Measurements from ENCODE around the gene STXBP6.

Gene STXBP6

GRCh38 chr14:24976602-24977001, 73.3 kb downstream of the STXBP6 start:
- Histone ChIP-seq H3K27me3 (ENCODE audit: control insufficient read depth in 2 of 2, insufficient read depth in 2 of 2, low read length in 2 of 2) (no peaks in the 10 kb centered on the region), H3K36me3 (ENCODE audit: control insufficient read depth in 2 of 2, insufficient read depth in 2 of 2, low read length in 2 of 2) (no peaks in the 10 kb centered on the region), H3K4me3 (ENCODE audit: low read length in 2 of 2) (no peak overlapping the region), H3K27ac (ENCODE audit: low read depth in 2 of 2, low read length in 2 of 2) (no peak overlapping the region), H3K9ac (ENCODE audit: low read depth in 1 of 2, low read length in 2 of 2) (no peak overlapping the region), H3K4me1 (ENCODE audit: control insufficient read depth in 2 of 2, insufficient read depth in 2 of 2, low read length in 2 of 2) (peaks cover 7 to 17% of the 10 kb centered on the region in 2 donors), H3K9me3 (ENCODE audit: control insufficient read depth in 2 of 2, low read length in 2 of 2) (no peaks in the 10 kb centered on the region)

DNA sequence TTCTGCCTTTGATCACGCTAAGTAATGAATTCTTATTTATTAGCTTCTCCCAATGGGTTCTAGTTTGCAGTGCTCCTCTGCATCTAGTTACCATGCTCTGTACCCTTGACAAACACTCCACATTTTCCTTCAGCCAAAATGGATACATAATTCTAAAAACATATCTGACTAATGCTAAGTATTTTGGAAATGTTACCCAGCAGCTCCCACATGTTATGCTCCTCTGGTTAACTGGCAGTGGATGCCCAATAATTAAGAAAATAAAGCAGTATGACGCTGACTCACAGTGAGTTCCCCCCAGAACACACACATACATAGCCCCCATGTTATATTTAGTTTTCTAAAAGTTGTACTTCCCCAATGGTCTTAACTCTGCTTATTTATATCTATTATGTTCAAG, 74.6 kb downstream of the STXBP6 start:
- Histone ChIP-seq H3K36me3 (ENCODE audit: control insufficient read depth in 2 of 2, insufficient read depth in 2 of 2, low read length in 2 of 2) (no peaks in the 10 kb centered on the region), H3K9me3 (ENCODE audit: control insufficient read depth in 2 of 2, low read length in 2 of 2) (no peaks in the 10 kb centered on the region), H3K27ac (ENCODE audit: low read depth in 2 of 2, low read length in 2 of 2) (no peak overlapping the region), H3K4me1 (ENCODE audit: control insufficient read depth in 2 of 2, insufficient read depth in 2 of 2, low read length in 2 of 2) (peaks cover 7 to 11% of the 10 kb centered on the region in 2 donors), H3K27me3 (ENCODE audit: control insufficient read depth in 2 of 2, insufficient read depth in 2 of 2, low read length in 2 of 2) (no peaks in the 10 kb centered on the region), H3K4me3 (ENCODE audit: low read length in 2 of 2) (no peak overlapping the region), H3K9ac (ENCODE audit: low read depth in 1 of 2, low read length in 2 of 2) (no peak overlapping the region)

DNA sequence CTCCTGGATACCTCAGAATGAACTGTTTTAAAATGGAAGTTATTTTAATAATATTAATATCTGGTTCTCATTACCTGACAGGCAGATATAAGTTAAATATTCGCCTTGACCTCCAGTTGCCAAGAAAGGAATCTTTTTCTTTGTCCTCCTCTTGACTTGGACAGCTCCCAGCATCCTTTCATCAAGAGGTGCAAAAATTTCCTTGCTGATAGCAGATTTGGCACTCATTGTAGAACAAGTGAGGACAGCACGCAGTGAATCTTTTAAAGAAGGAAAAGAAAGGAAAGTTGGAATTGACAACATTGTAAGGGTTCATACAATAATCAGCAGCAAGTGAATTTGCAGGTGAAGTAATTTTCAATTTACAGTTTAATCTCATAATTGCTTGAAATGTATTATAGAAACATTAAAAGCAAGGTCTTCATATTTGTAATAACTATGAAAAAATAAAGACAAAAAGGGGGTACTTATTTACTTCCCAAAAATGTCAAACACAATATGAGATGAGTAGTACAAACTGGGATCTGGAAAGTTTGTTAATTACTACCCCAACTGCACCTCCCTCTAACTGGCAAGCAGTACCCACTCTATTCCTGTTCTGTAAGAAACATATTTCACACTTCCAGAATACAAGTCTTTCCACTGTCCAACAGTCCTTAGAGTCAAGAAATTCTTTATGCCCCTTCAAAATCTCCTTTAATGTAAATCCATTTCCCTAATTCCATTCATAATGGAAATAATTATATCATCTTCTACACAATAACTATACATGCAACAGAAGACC, 75.2 kb downstream of the STXBP6 start:
- no peak overlapping the region for H3K4me3 ChIP-seq (ENCODE audit: low read length in 2 of 2)
- H3K27ac ChIP-seq (ENCODE audit: low read depth in 2 of 2, low read length in 2 of 2) = no peak overlapping the region
- H3K36me3 ChIP-seq (ENCODE audit: control insufficient read depth in 2 of 2, insufficient read depth in 2 of 2, low read length in 2 of 2) = no peaks in the 10 kb centered on the region
- H3K27me3 ChIP-seq (ENCODE audit: control insufficient read depth in 2 of 2, insufficient read depth in 2 of 2, low read length in 2 of 2) = no peaks in the 10 kb centered on the region
- no peaks in the 10 kb centered on the region for H3K9me3 ChIP-seq (ENCODE audit: control insufficient read depth in 2 of 2, low read length in 2 of 2)
- peaks cover 7 to 11% of the 10 kb centered on the region in 2 donors for H3K4me1 ChIP-seq (ENCODE audit: control insufficient read depth in 2 of 2, insufficient read depth in 2 of 2, low read length in 2 of 2)
- no peak overlapping the region for H3K9ac ChIP-seq (ENCODE audit: low read depth in 1 of 2, low read length in 2 of 2)

DNA sequence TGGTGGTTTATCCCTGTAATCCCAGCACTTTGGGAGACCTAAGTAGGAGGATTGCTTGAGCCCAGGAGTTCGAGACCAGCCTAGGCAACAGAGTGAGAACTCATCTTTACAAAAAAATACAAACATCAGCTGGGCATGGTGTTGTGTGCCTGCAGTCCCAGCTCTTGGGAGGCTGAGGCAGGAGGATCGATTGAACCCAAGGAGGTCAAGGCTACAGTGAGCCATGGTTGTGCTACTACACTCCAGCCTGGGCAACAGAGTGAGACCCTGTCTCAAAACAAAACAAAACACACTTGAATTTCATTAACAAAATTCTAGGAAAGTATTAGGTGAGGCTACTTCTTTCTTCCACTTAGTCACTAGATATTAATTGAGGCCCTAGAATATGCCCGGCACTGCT, 77.1 kb downstream of the STXBP6 start:
- Histone ChIP-seq H3K36me3 (ENCODE audit: control insufficient read depth in 2 of 2, insufficient read depth in 2 of 2, low read length in 2 of 2) (no peaks in the 10 kb centered on the region), H3K9me3 (ENCODE audit: control insufficient read depth in 2 of 2, low read length in 2 of 2) (no peaks in the 10 kb centered on the region), H3K9ac (ENCODE audit: low read depth in 1 of 2, low read length in 2 of 2) (no peak overlapping the region), H3K4me3 (ENCODE audit: low read length in 2 of 2) (no peak overlapping the region), H3K4me1 (ENCODE audit: control insufficient read depth in 2 of 2, insufficient read depth in 2 of 2, low read length in 2 of 2) (no peaks in the 10 kb centered on the region), H3K27me3 (ENCODE audit: control insufficient read depth in 2 of 2, insufficient read depth in 2 of 2, low read length in 2 of 2) (no peaks in the 10 kb centered on the region), H3K27ac (ENCODE audit: low read depth in 2 of 2, low read length in 2 of 2) (no peak overlapping the region)

DNA sequence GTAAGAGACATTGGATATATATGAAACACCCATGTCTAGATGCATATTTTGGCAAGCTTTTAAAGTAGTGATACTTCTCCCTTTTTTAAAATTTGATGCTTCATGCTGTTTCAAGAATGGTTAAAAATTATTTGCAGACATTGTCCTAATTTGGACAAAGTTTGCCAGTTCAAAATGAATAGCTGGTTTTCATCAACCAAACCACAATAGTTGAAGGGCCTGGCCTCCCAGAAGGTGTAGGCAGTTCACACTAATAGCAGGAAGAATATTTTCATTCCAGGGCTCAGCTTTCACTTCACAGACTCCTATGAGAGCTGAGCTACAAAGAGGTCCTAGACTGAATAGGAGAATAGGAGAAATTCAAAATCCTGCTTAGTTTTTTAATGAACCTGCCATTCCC, 78.7 kb downstream of the STXBP6 start:
- no peaks in the 10 kb centered on the region for H3K9me3 ChIP-seq (ENCODE audit: control insufficient read depth in 2 of 2, low read length in 2 of 2)
- H3K27ac ChIP-seq (ENCODE audit: low read depth in 2 of 2, low read length in 2 of 2) = no peak overlapping the region
- H3K4me3 ChIP-seq (ENCODE audit: low read length in 2 of 2) = no peak overlapping the region
- H3K9ac ChIP-seq (ENCODE audit: low read depth in 1 of 2, low read length in 2 of 2) = no peak overlapping the region
- no peaks in the 10 kb centered on the region for H3K36me3 ChIP-seq (ENCODE audit: control insufficient read depth in 2 of 2, insufficient read depth in 2 of 2, low read length in 2 of 2)
- H3K27me3 ChIP-seq (ENCODE audit: control insufficient read depth in 2 of 2, insufficient read depth in 2 of 2, low read length in 2 of 2) = no peaks in the 10 kb centered on the region
- H3K4me1 ChIP-seq (ENCODE audit: control insufficient read depth in 2 of 2, insufficient read depth in 2 of 2, low read length in 2 of 2) = no peaks in the 10 kb centered on the region

- no peak overlapping the region for H3K9ac ChIP-seq (ENCODE audit: low read depth in 1 of 2, low read length in 2 of 2)
- no peaks in the 10 kb centered on the region for H3K27me3 ChIP-seq (ENCODE audit: control insufficient read depth in 2 of 2, insufficient read depth in 2 of 2, low read length in 2 of 2)
- H3K36me3 ChIP-seq (ENCODE audit: control insufficient read depth in 2 of 2, insufficient read depth in 2 of 2, low read length in 2 of 2) = no peaks in the 10 kb centered on the region
- H3K4me3 ChIP-seq (ENCODE audit: low read length in 2 of 2) = no peak overlapping the region
- no peaks in the 10 kb centered on the region for H3K9me3 ChIP-seq (ENCODE audit: control insufficient read depth in 2 of 2, low read length in 2 of 2)
- H3K27ac ChIP-seq (ENCODE audit: low read depth in 2 of 2, low read length in 2 of 2) = no peak overlapping the region
- peaks cover 4 to 7% of the 10 kb centered on the region in 2 donors for H3K4me1 ChIP-seq (ENCODE audit: control insufficient read depth in 2 of 2, insufficient read depth in 2 of 2, low read length in 2 of 2)
Measured at GRCh38 chr14:24966579-24966964, 83.4 kb downstream of the STXBP6 start.

GRCh38 chr14:24965934-24966578, 83.9 kb downstream of the STXBP6 start:
- H3K4me1 ChIP-seq (ENCODE audit: control insufficient read depth in 2 of 2, insufficient read depth in 2 of 2, low read length in 2 of 2) = peaks cover 4 to 7% of the 10 kb centered on the region in 2 donors
- H3K4me3 ChIP-seq (ENCODE audit: low read length in 2 of 2) = no peak overlapping the region
- no peaks in the 10 kb centered on the region for H3K27me3 ChIP-seq (ENCODE audit: control insufficient read depth in 2 of 2, insufficient read depth in 2 of 2, low read length in 2 of 2)
- H3K27ac ChIP-seq (ENCODE audit: low read depth in 2 of 2, low read length in 2 of 2) = peak overlapping the region in 1 of 2 donors; percentile 51
- no peak overlapping the region for H3K9ac ChIP-seq (ENCODE audit: low read depth in 1 of 2, low read length in 2 of 2)
- H3K36me3 ChIP-seq (ENCODE audit: control insufficient read depth in 2 of 2, insufficient read depth in 2 of 2, low read length in 2 of 2) = no peaks in the 10 kb centered on the region
- no peaks in the 10 kb centered on the region for H3K9me3 ChIP-seq (ENCODE audit: control insufficient read depth in 2 of 2, low read length in 2 of 2)

GRCh38 chr14:24965578-24965933, 84.4 kb downstream of the STXBP6 start:
- no peak overlapping the region for H3K4me3 ChIP-seq (ENCODE audit: low read length in 2 of 2)
- peaks cover 4 to 8% of the 10 kb centered on the region in 2 donors for H3K4me1 ChIP-seq (ENCODE audit: control insufficient read depth in 2 of 2, insufficient read depth in 2 of 2, low read length in 2 of 2)
- H3K36me3 ChIP-seq (ENCODE audit: control insufficient read depth in 2 of 2, insufficient read depth in 2 of 2, low read length in 2 of 2) = no peaks in the 10 kb centered on the region
- no peak overlapping the region for H3K9ac ChIP-seq (ENCODE audit: low read depth in 1 of 2, low read length in 2 of 2)
- no peaks in the 10 kb centered on the region for H3K9me3 ChIP-seq (ENCODE audit: control insufficient read depth in 2 of 2, low read length in 2 of 2)
- H3K27me3 ChIP-seq (ENCODE audit: control insufficient read depth in 2 of 2, insufficient read depth in 2 of 2, low read length in 2 of 2) = no peaks in the 10 kb centered on the region
- H3K27ac ChIP-seq (ENCODE audit: low read depth in 2 of 2, low read length in 2 of 2) = peak overlapping the region in 1 of 2 donors; percentile 51

- H3K9me3 ChIP-seq (ENCODE audit: control insufficient read depth in 2 of 2, low read length in 2 of 2) = no peaks in the 10 kb centered on the region
- H3K4me3 ChIP-seq (ENCODE audit: low read length in 2 of 2) = no peak overlapping the region
- no peak overlapping the region for H3K9ac ChIP-seq (ENCODE audit: low read depth in 1 of 2, low read length in 2 of 2)
- peaks cover 4 to 17% of the 10 kb centered on the region in 2 donors for H3K4me1 ChIP-seq (ENCODE audit: control insufficient read depth in 2 of 2, insufficient read depth in 2 of 2, low read length in 2 of 2)
- H3K27ac ChIP-seq (ENCODE audit: low read depth in 2 of 2, low read length in 2 of 2) = no peak overlapping the region
- no peaks in the 10 kb centered on the region for H3K36me3 ChIP-seq (ENCODE audit: control insufficient read depth in 2 of 2, insufficient read depth in 2 of 2, low read length in 2 of 2)
- no peaks in the 10 kb centered on the region for H3K27me3 ChIP-seq (ENCODE audit: control insufficient read depth in 2 of 2, insufficient read depth in 2 of 2, low read length in 2 of 2)
Measured at GRCh38 chr14:24964591-24964990, 85.4 kb downstream of the STXBP6 start.

DNA sequence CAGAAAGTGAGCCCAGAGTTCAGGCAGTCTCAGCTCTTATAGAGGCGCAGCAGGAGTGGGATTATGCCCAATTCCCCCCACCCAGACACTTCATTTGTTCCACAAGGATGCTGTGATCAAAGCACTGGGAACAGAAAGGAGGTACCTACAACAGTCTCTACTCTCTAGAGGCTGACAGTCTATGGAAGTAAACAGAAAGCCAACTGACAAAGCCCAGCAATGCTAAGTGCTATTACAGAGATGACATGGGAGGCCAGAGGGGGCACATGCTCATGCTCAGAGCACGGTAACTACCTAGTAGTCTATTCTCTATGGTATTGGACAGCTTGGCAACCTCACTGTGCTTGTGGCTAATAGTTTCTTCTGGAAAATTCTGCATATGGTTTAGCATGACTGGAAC, 85.9 kb downstream of the STXBP6 start:
- Histone ChIP-seq H3K36me3 (ENCODE audit: control insufficient read depth in 2 of 2, insufficient read depth in 2 of 2, low read length in 2 of 2) (no peaks in the 10 kb centered on the region), H3K4me3 (ENCODE audit: low read length in 2 of 2) (no peak overlapping the region), H3K4me1 (ENCODE audit: control insufficient read depth in 2 of 2, insufficient read depth in 2 of 2, low read length in 2 of 2) (peaks cover 4 to 17% of the 10 kb centered on the region in 2 donors), H3K9ac (ENCODE audit: low read depth in 1 of 2, low read length in 2 of 2) (no peak overlapping the region), H3K9me3 (ENCODE audit: control insufficient read depth in 2 of 2, low read length in 2 of 2) (no peaks in the 10 kb centered on the region), H3K27ac (ENCODE audit: low read depth in 2 of 2, low read length in 2 of 2) (no peak overlapping the region), H3K27me3 (ENCODE audit: control insufficient read depth in 2 of 2, insufficient read depth in 2 of 2, low read length in 2 of 2) (no peaks in the 10 kb centered on the region)

Data from mucosa of rectum (tissue), 2 donors.